Adrenal gland (tissue), 12 donors: ENCODE results near the gene MAGED2. TPM values are rescaled to one million over a fixed set of nuclear protein-coding genes. Genes with fewer than 3 reads are reported as not detected.

Experiments used
- DNase-seq, 7 donors: peaks; one replicate each; pipeline ENCODE4 v3.0.0-alpha.2; 2019 to 2020
- H3K27ac ChIP-seq, 5 donors: fragments of 200-600 bp; sonication (generic) in 4 of 5; 1 replicate in 3 of 5; 2 replicates in 2 of 5; pipeline versions ENCODE4 v1.5.1 to v1.8.0; 2016 to 2020; ENCODE audit warnings: mild to moderate bottlenecking in 1 of 5
- H3K27me3 ChIP-seq: fragments of 200-600 bp; 2 replicates; pipeline ENCODE4 v1.8.0; 2021
- H3K36me3 ChIP-seq, 2 donors: fragments of 200-600 bp; replicated peaks in 1 of 2; 1 replicate in 1 of 2; 2 replicates in 1 of 2; pipeline versions ENCODE4 v1.5.1 to v1.8.0; 2018 to 2022
- H3K4me1 ChIP-seq, 2 donors: fragments of 200-600 bp; replicated peaks in 1 of 2; 1 replicate in 1 of 2; 2 replicates in 1 of 2; pipeline versions ENCODE4 v1.5.1 to v1.8.0; 2018 to 2021
- H3K4me3 ChIP-seq, 4 donors: fragments of 200-600 bp; sonication (generic) in 3 of 4; one replicate each; pipeline ENCODE4 v1.5.1; 2016 to 2018
- H3K9me3 ChIP-seq, 3 donors: fragments of 200-600 bp; sonication (generic) in 1 of 3; replicated peaks in 1 of 3; 1 replicate in 2 of 3; 2 replicates in 1 of 3; pipeline versions ENCODE4 v1.5.1 to v1.8.0; 2016 to 2021
- CTCF ChIP-seq, 6 experiments: fragments of 450-650 bp in 4 of 6; fragments of 200-600 bp in 2 of 6; sonication (generic) in 1 of 6; IDR thresholded peaks; 1 replicate in 5 of 6; 2 replicates in 1 of 6; pipeline versions ENCODE4 v1.5.1 to v1.8.0; 2016 to 2021; ENCODE audit warnings: antibody characterized with exemption in 6 of 6, mild to moderate bottlenecking in 2 of 6, moderate library complexity in 1 of 6
- POLR2A ChIP-seq, 2 donors: fragments of 450-650 bp; IDR thresholded peaks; one replicate each; pipeline ENCODE4 v1.6.1; 2017; ENCODE audit warnings: antibody characterized with exemption in 2 of 2, mild to moderate bottlenecking in 2 of 2, moderate library complexity in 1 of 2
- WGBS, 4 donors: extraction: QIAGEN DNeasy Blood & Tissue Kit in 2 of 4; methylation state at CpG; one replicate each; pipeline versions ENCODE4 v1.1.5 to v1.1.7; 2013 to 2017; 5-methylcytosine and 5-hydroxymethylcytosine counted together
- intact Hi-C, 2 donors: fragments of 100-400 bp; cut with DNase I; formaldehyde crosslinking; loops; one replicate each; pipeline versions ENCODE4 v1.14.1 to v1.15.0; 2022 to 2023
- polyA plus RNA-seq, 3 donors: library from polyadenylated mRNA; stranded (reverse); fragments of 200-250 nt in 2 of 3; fragments of 350-450 nt in 1 of 3; fragmentation: Illumina TruSeq in 1 of 3; extraction: RNeasy Lipid Tissue Mini Kit (QIAGEN cat#74804) in 1 of 3; gene quantifications; one replicate each; pipeline ENCODE4 v1.2.3, GENCODE V29; 2013 to 2014
- total RNA-seq, 9 donors: library from RNA; depleted of rRNA in 4 of 9; stranded (reverse); fragments of >200 nt in 4 of 9; fragments of 120-200 nt in 1 of 9; fragmentation: NEBNext Ultra II Directional in 1 of 9; extraction: Animal tissue kit (Norgen Biotek cat#: 25700) in 1 of 9; gene quantifications; one replicate each; pipeline versions ENCODE4 v1.1.0 to v1.2.4, GENCODE V29; 2013 to 2023
- donor health status: healthy with polysubstance abuse.
- donor health status: Bipolar disorder and iron deficiency.
- donor health status: DM: yes; HTN: yes; CAD: no.
- donor health status: DM: no; HTN: no; CAD: no.
- donor health status: DM: no; HTN: no; CAD: no.
- donor health status: DM: yes; HTN: yes; CAD: no.

The MAGED2 gene
- total and polyA plus RNA-seq, 12 donors, result 121 to 539 (median 197) TPM

DNA sequence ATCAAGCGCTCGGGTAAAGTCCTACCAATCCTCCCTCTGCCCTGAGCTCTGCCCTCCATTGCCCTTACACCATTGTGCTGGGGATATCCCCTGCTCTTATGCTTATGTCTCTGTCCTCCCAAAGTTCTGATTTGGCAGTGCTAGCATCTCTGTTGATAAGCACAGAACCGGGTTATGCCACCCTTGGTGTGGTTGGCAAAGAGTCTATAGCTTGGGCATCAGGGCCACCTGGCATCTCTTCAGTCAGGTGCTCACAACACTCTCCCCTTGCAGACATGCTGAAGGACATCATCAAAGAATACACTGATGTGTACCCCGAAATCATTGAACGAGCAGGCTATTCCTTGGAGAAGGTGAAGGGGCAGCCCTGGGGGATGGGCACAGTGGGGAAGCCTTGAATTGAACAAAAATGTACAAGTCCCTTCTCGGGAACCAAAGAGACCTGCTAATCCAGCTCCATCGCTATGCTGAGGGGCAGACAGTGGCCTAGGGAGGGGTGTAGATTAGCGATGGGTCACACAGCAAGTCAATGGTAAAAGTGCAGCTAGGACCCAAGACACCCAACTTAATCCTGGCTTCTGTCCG is 3.8 kb downstream of the MAGED2 start:
- TF ChIP-seq CTCF (IDR thresholded peaks at IDR 0.05) (no peak), POLR2A (IDR thresholded peaks at IDR 0.05) (no peak)
- no peak for DNase-seq
- 78 to 85% (median 82%) methylated on average over 8 to 9 of the region's 9 CpGs for WGBS, 4 donors
- H3K27me3 ChIP-seq, result no peaks in the 10 kb centered on the region
- intact Hi-C loops, result no loop called here
- H3K36me3 ChIP-seq, result peaks cover 0 to 58% of the 10 kb centered on the region in 2 donors
- no peak overlapping the region for H3K4me3 ChIP-seq
- H3K4me1 ChIP-seq, result peaks cover 9 to 12% of the 10 kb centered on the region in 2 donors
- no peaks in the 10 kb centered on the region for H3K9me3 ChIP-seq
- no peak overlapping the region for H3K27ac ChIP-seq

DNA sequence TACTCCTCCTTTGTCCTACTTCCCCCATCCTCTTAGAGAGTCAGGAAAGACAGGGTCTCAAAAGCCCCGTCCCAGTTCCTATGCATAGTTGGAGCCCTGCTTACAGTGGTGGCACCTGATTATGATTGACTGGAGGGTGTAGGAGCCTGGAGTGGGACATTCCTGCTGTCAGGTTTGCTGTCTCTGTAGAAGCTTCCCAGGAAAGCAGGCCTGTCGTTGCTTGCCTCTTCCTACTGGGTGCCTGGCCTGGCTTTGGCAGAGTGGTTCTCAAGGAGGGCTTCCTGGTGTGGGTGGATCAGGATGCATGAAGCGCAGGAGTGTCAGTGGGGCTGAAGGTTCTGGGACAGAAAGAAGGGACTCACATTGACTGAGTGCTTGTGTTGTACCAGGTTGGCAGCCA is 4.8 kb downstream of the MAGED2 start:
- 76 to 92% (median 83%) methylated on average over 2 to 3 of the region's 3 CpGs; no CpG with 5 or more reads in 1 of the 4 donors for WGBS, 4 donors
- H3K4me1 ChIP-seq, result peaks cover 9 to 12% of the 10 kb centered on the region in 2 donors
- intact Hi-C loops, result no loop called here
- H3K9me3 ChIP-seq, result no peaks in the 10 kb centered on the region
- peaks cover 0 to 58% of the 10 kb centered on the region in 2 donors for H3K36me3 ChIP-seq
- no peaks in the 10 kb centered on the region for H3K27me3 ChIP-seq
- no peak for TF ChIP-seq POLR2A (IDR thresholded peaks at IDR 0.05)
- no peak for TF ChIP-seq CTCF (IDR thresholded peaks at IDR 0.05)
- no peak overlapping the region for H3K4me3 ChIP-seq
- no peak for DNase-seq
- H3K27ac ChIP-seq, result no peak overlapping the region

GRCh38 chrX:54817220-54817820 is 9.8 kb downstream of the MAGED2 start:
- no peak for DNase-seq
- TF ChIP-seq CTCF (IDR thresholded peaks at IDR 0.05) (no peak), POLR2A (IDR thresholded peaks at IDR 0.05) (no peak)
- H3K27ac ChIP-seq, result no peak overlapping the region
- no peaks in the 10 kb centered on the region for H3K9me3 ChIP-seq
- H3K4me1 ChIP-seq, result no peaks in the 10 kb centered on the region
- intact Hi-C loops, result no loop called here
- WGBS, 4 donors, result 67 to 92% (median 82%) methylated on average over 4 to 7 of the region's 7 CpGs
- no peak overlapping the region for H3K4me3 ChIP-seq
- H3K36me3 ChIP-seq, result peaks cover 0 to 33% of the 10 kb centered on the region in 2 donors
- H3K27me3 ChIP-seq, result no peaks in the 10 kb centered on the region

GRCh38 chrX:54818221-54818620 is 10.7 kb downstream of the MAGED2 start:
- H3K27ac ChIP-seq, result no peak overlapping the region
- no peak overlapping the region for H3K4me3 ChIP-seq
- WGBS, 4 donors, result 51 to 66% (median 60%) methylated on average over 5 of the region's 5 CpGs
- intact Hi-C loops, result no loop called here
- H3K27me3 ChIP-seq, result no peaks in the 10 kb centered on the region
- peaks cover 0 to 24% of the 10 kb centered on the region in 2 donors for H3K36me3 ChIP-seq
- no peak for DNase-seq
- no peak for TF ChIP-seq POLR2A (IDR thresholded peaks at IDR 0.05)
- no peak for TF ChIP-seq CTCF (IDR thresholded peaks at IDR 0.05)
- H3K4me1 ChIP-seq, result no peaks in the 10 kb centered on the region
- H3K9me3 ChIP-seq, result no peaks in the 10 kb centered on the region
